Right lobe of liver (tissue), 6 donors: ENCODE results near the gene USP48. TPM values are rescaled to one million over a fixed set of nuclear protein-coding genes. Genes with fewer than 3 reads are reported as not detected.

ENCODE experiments used
- ATAC-seq, 4 donors: fragments of 200-7000 bp; cut with Tn5 transposase; one replicate each; pipeline ENCODE4 v1.9.1; 2020; ENCODE audit warnings: mild to moderate bottlenecking in 4 of 4, moderate library complexity in 4 of 4
- DNase-seq, 3 donors: peaks; one replicate each; pipeline ENCODE4 v3.0.0-alpha.2; 2020
- H3K27ac ChIP-seq, 3 donors: fragments of 200-600 bp; one replicate each; pipeline ENCODE4 v1.8.0; 2022
- H3K27me3 ChIP-seq, 2 donors: fragments of 200-600 bp; one replicate each; pipeline ENCODE4 v1.8.0; 2022
- H3K36me3 ChIP-seq, 4 donors: fragments of 200-600 bp; sonication (generic) in 1 of 4; one replicate each; pipeline versions ENCODE4 v1.5.1 to v1.8.0; 2017 to 2022; ENCODE audit warnings: control low read depth in 1 of 4
- H3K4me1 ChIP-seq, 4 donors: fragments of 200-600 bp; sonication (generic) in 1 of 4; one replicate each; pipeline versions ENCODE4 v1.5.1 to v1.8.0; 2017 to 2022; ENCODE audit warnings: control low read depth in 1 of 4
- H3K4me3 ChIP-seq, 3 donors: fragments of 200-600 bp; one replicate each; pipeline ENCODE4 v1.8.0; 2022
- H3K9me3 ChIP-seq, 4 donors: fragments of 200-600 bp; sonication (generic) in 1 of 4; one replicate each; pipeline versions ENCODE4 v1.5.1 to v1.8.0; 2017 to 2022; ENCODE audit warnings: control low read depth in 1 of 4
- CTCF ChIP-seq, 4 donors: fragments of 200-600 bp in 3 of 4; fragments of 450-650 bp in 1 of 4; IDR thresholded peaks; one replicate each; pipeline versions ENCODE4 v1.5.1 to v1.8.0; 2016 to 2022; ENCODE audit warnings: antibody characterized with exemption in 4 of 4, mild to moderate bottlenecking in 2 of 4
- POLR2A ChIP-seq: fragments of 450-650 bp; IDR thresholded peaks from one replicate; pipeline ENCODE4 v1.6.1; 2017; ENCODE audit warnings: antibody characterized with exemption, mild to moderate bottlenecking
- WGBS: methylation state at CpG from one replicate; pipeline ENCODE4 v1.1.6; 2018; ENCODE audit warnings: low coverage, low lambda C conversion rate; ENCODE audit not compliant: insufficient coverage; ENCODE audit errors: missing lambda C conversion rate; 5-methylcytosine and 5-hydroxymethylcytosine counted together
- intact Hi-C, 2 donors: fragments of 100-400 bp; cut with DNase I; formaldehyde crosslinking; loops; one replicate each; pipeline versions ENCODE4 v1.11.2 to v1.14.1; 2022
- long read RNA-seq: library from polyadenylated mRNA; unstranded; transcript quantifications from one replicate; pipeline ENCODE4 v2.0.0, GENCODE V29; 2019
- total RNA-seq, 6 experiments: library from RNA; depleted of rRNA in 2 of 6; stranded (reverse); fragments of >200 nt in 2 of 6; fragmentation: NEBNext Ultra II Directional in 3 of 6; extraction: Animal tissue kit (Norgen Biotek cat#: 25700) in 3 of 6; gene quantifications; one replicate each; pipeline versions ENCODE4 v1.1.0 to v1.2.4, GENCODE V29; 2016 to 2023
- donor health status: DM: no; HTN: yes; CAD: no.
- donor health status: DM: no; HTN: no; CAD: no.
- donor health status: DM: no; HTN: no; CAD: no.
- donor health status: DM: no; HTN: yes; CAD: no.
- donor health status: DM: no; HTN: yes; CAD: no.

The USP48 gene
- 10 to 100 TPM; 21.3 to 24.5 (median 22.8) TPM for total RNA-seq
- long read RNA-seq, partial matches to known transcripts: 2 of 2 reads
- long read RNA-seq, other reads (novel, unspliced or antisense): 0 of 2 reads

- DNase-seq (peak; percentile 97 to 98 (median 98)), ATAC-seq (peak; percentile 93 to 97 (median 94))
- no peaks in the 10 kb centered on the region for H3K9me3 ChIP-seq
- H3K4me3 ChIP-seq: peak within 1 kb of the TSS; percentile 85 to 100 (median 93)
- H3K27ac ChIP-seq: peak within 1 kb of the TSS; percentile 100
- no peaks in the 10 kb centered on the region for H3K36me3 ChIP-seq
- 0% methylated on average over 2 of the region's 82 CpGs for WGBS
- intact Hi-C loops: no loop called here
- H3K27me3 ChIP-seq: no peaks in the 10 kb centered on the region
- peaks cover 0 to 27% (median 9%) of the 10 kb centered on the region in 4 donors for H3K4me1 ChIP-seq
- TF ChIP-seq CTCF (IDR thresholded peaks at IDR 0.05) (no peak), POLR2A (peak; percentile 98)
Observed at GRCh38 chr1:21782868-21783678, at the start of gene USP48. TSS of gene USP48 (minus strand) at chr1:21783149. CDS start at chr1:21782957, 192 bp downstream.

- no peaks in the 10 kb centered on the region for H3K9me3 ChIP-seq
- ATAC-seq (peak in 2 of 4 donors; percentile 3 to 10), DNase-seq (no peak)
- H3K27me3 ChIP-seq: no peaks in the 10 kb centered on the region
- no peak overlapping the region for H3K4me3 ChIP-seq
- H3K4me1 ChIP-seq: no peaks in the 10 kb centered on the region
- no peaks in the 10 kb centered on the region for H3K36me3 ChIP-seq
- WGBS: 100% methylated on average over 1 of the region's 14 CpGs
- no peak overlapping the region for H3K27ac ChIP-seq
- TF ChIP-seq CTCF (IDR thresholded peaks at IDR 0.05) (no peak), POLR2A (no peak)
- intact Hi-C loops: no loop called here
Observed at GRCh38 chr1:21831454-21831970, 48.6 kb upstream of the USP48 start.

- H3K27me3 ChIP-seq: no peaks in the 10 kb centered on the region
- H3K4me1 ChIP-seq: no peaks in the 10 kb centered on the region
- DNase-seq: no peak
- peak in 1 of 4 donors; percentile 5 for ATAC-seq
- no peaks in the 10 kb centered on the region for H3K9me3 ChIP-seq
- H3K4me3 ChIP-seq: no peak overlapping the region
- no CpG with 5 or more reads among the region's 23 CpGs for WGBS
- H3K27ac ChIP-seq: no peak overlapping the region
- no peaks in the 10 kb centered on the region for H3K36me3 ChIP-seq
- intact Hi-C loops: no loop called here
- TF ChIP-seq POLR2A: no peak
- no peak for TF ChIP-seq CTCF (IDR thresholded peaks at IDR 0.05)
Observed at GRCh38 chr1:21830792-21831453, 48.0 kb upstream of the USP48 start.

- no peaks in the 10 kb centered on the region for H3K9me3 ChIP-seq
- no peaks in the 10 kb centered on the region for H3K27me3 ChIP-seq
- peaks cover 0 to 4% (median 0%) of the 10 kb centered on the region in 4 donors for H3K36me3 ChIP-seq
- H3K4me1 ChIP-seq: no peaks in the 10 kb centered on the region
- ATAC-seq: no peak
- TF ChIP-seq POLR2A (no peak), CTCF (IDR thresholded peaks at IDR 0.05) (no peak)
- H3K4me3 ChIP-seq: no peak overlapping the region
- H3K27ac ChIP-seq: no peak overlapping the region
- intact Hi-C loops: no loop called here
- WGBS: no CpG with 5 or more reads among the region's 17 CpGs
- DNase-seq: no peak
Observed at GRCh38 chr1:21829294-21829693, 46.3 kb upstream of the USP48 start.
